ENCODE results near the gene FAM114A2. TPM values are rescaled to one million over a fixed set of nuclear protein-coding genes. Genes with fewer than 3 reads are reported as not detected.

The FAM114A2 gene
- total RNA-seq, 2 donors from 2014 or later, result 18.0 to 19.7 TPM

- no peak overlapping the region for H3K9ac ChIP-seq (ENCODE audit: extremely low read depth, low read length, poor library complexity, severe bottlenecking)
- Mint-ChIP-seq H3K4me3 (no peak overlapping the region), H3K4me1 (no peaks in the 10 kb centered on the region), H3K27ac (no peak overlapping the region), H3K27me3 (ENCODE audit: insufficient read depth) (no peaks in the 10 kb centered on the region), H3K9me3 (no peaks in the 10 kb centered on the region), H3K36me3 (ENCODE audit: low read depth) (no peaks in the 10 kb centered on the region)
- H3K36me3 ChIP-seq (ENCODE audit: control insufficient read depth, insufficient read depth, low read length), result no peaks in the 10 kb centered on the region
- WGBS, 2 experiments (ENCODE audit: insufficient coverage in 1 of 2, insufficient read length in 1 of 2), result 60 to 91% methylated on average over 1 to 4 of the region's 4 CpGs
- H3K9me3 ChIP-seq (ENCODE audit: control insufficient read depth, low read length), result no peaks in the 10 kb centered on the region
- TF ChIP-seq CTCF (conservative IDR thresholded peaks at IDR 0.05), result no peak
- H3K4me1 ChIP-seq (ENCODE audit: control insufficient read depth, insufficient read depth, low read length), result no peaks in the 10 kb centered on the region
- H3K4me3 ChIP-seq (ENCODE audit: low read length), result no peak overlapping the region
- H3K27ac ChIP-seq (ENCODE audit: low read depth, low read length), result no peak overlapping the region
- H3K27me3 ChIP-seq (ENCODE audit: control insufficient read depth, insufficient read depth, low read length, poor library complexity, severe bottlenecking), result no peaks in the 10 kb centered on the region
- DNase-seq, result no peak
Measured at GRCh38 chr5:153981905-153982605, 56.7 kb downstream of the FAM114A2 start.

- H3K27ac ChIP-seq (ENCODE audit: low read depth, low read length), result no peak overlapping the region
- no peaks in the 10 kb centered on the region for H3K9me3 ChIP-seq (ENCODE audit: control insufficient read depth, low read length)
- Mint-ChIP-seq H3K4me3 (no peak overlapping the region), H3K36me3 (ENCODE audit: low read depth) (no peaks in the 10 kb centered on the region), H3K4me1 (peaks cover 4% of the 10 kb centered on the region), H3K9me3 (no peaks in the 10 kb centered on the region), H3K27me3 (ENCODE audit: insufficient read depth) (peaks cover 8% of the 10 kb centered on the region), H3K27ac (no peak overlapping the region)
- H3K27me3 ChIP-seq (ENCODE audit: control insufficient read depth, insufficient read depth, low read length, poor library complexity, severe bottlenecking), result no peaks in the 10 kb centered on the region
- no peak for TF ChIP-seq CTCF (conservative IDR thresholded peaks at IDR 0.05)
- no peak overlapping the region for H3K9ac ChIP-seq (ENCODE audit: extremely low read depth, low read length, poor library complexity, severe bottlenecking)
- no peak overlapping the region for H3K4me3 ChIP-seq (ENCODE audit: low read length)
- H3K4me1 ChIP-seq (ENCODE audit: control insufficient read depth, insufficient read depth, low read length), result peaks cover 7% of the 10 kb centered on the region
- no peaks in the 10 kb centered on the region for H3K36me3 ChIP-seq (ENCODE audit: control insufficient read depth, insufficient read depth, low read length)
- DNase-seq, result no peak
- WGBS, 2 experiments (ENCODE audit: insufficient coverage in 1 of 2, insufficient read length in 1 of 2), result 84 to 100% methylated on average over 1 to 4 of the region's 4 CpGs
Measured at GRCh38 chr5:153979028-153979783, 59.5 kb downstream of the FAM114A2 start.

- Histone ChIP-seq H3K4me3 (ENCODE audit: low read length) (no peak overlapping the region), H3K36me3 (ENCODE audit: control insufficient read depth, insufficient read depth, low read length) (no peaks in the 10 kb centered on the region), H3K4me1 (ENCODE audit: control insufficient read depth, insufficient read depth, low read length) (peaks cover 11% of the 10 kb centered on the region), H3K9ac (ENCODE audit: extremely low read depth, low read length, poor library complexity, severe bottlenecking) (no peak overlapping the region), H3K27me3 (ENCODE audit: control insufficient read depth, insufficient read depth, low read length, poor library complexity, severe bottlenecking) (no peaks in the 10 kb centered on the region), H3K27ac (ENCODE audit: low read depth, low read length) (no peak overlapping the region), H3K9me3 (ENCODE audit: control insufficient read depth, low read length) (no peaks in the 10 kb centered on the region)
- H3K27ac Mint-ChIP-seq, result no peak overlapping the region
- no peaks in the 10 kb centered on the region for H3K9me3 Mint-ChIP-seq
- H3K27me3 Mint-ChIP-seq (ENCODE audit: insufficient read depth), result peaks cover 8% of the 10 kb centered on the region
- no peak for DNase-seq
- H3K4me1 Mint-ChIP-seq, result peaks cover 19% of the 10 kb centered on the region
- no peaks in the 10 kb centered on the region for H3K36me3 Mint-ChIP-seq (ENCODE audit: low read depth)
- no peak overlapping the region for H3K4me3 Mint-ChIP-seq
- no peak for TF ChIP-seq CTCF (conservative IDR thresholded peaks at IDR 0.05)
Measured at GRCh38 chr5:153974813-153975163, 63.9 kb downstream of the FAM114A2 start.

All from endodermal cell (in vitro differentiated cells).